ENCODE measurements around the gene IFI27L1.

- TF ChIP-seq, protein P1, sequence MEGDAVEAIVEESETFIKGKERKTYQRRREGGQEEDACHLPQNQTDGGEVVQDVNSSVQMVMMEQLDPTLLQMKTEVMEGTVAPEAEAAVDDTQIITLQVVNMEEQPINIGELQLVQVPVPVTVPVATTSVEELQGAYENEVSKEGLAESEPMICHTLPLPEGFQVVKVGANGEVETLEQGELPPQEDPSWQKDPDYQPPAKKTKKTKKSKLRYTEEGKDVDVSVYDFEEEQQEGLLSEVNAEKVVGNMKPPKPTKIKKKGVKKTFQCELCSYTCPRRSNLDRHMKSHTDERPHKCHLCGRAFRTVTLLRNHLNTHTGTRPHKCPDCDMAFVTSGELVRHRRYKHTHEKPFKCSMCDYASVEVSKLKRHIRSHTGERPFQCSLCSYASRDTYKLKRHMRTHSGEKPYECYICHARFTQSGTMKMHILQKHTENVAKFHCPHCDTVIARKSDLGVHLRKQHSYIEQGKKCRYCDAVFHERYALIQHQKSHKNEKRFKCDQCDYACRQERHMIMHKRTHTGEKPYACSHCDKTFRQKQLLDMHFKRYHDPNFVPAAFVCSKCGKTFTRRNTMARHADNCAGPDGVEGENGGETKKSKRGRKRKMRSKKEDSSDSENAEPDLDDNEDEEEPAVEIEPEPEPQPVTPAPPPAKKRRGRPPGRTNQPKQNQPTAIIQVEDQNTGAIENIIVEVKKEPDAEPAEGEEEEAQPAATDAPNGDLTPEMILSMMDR (IDR thresholded peaks at IDR 0.05; ENCODE audit: extremely low read depth in 1 of 2, insufficient read depth in 1 of 2, low read depth in 1 of 2, low read length in 2 of 2) = no peak
- TF ChIP-seq POLR2A (IDR thresholded peaks at IDR 0.05; ENCODE audit: low read depth, low read length) = no peak
- no peak for TF ChIP-seq MYC (IDR thresholded peaks at IDR 0.05; ENCODE audit: low read depth, low read length)
- TF ChIP-seq EZH2 (IDR thresholded peaks at IDR 0.05; ENCODE audit: borderline replicate concordance, low read depth, low read length, severe bottlenecking) = no peak
- no peak for TF ChIP-seq POLR2AphosphoS5 (IDR thresholded peaks at IDR 0.05; ENCODE audit: insufficient read depth, low read depth, low read length)
- TF ChIP-seq JUN (IDR thresholded peaks at IDR 0.05; ENCODE audit: borderline replicate concordance, insufficient read depth, insufficient read length, low read depth) = no peak
- no peak for TF ChIP-seq MAX (IDR thresholded peaks at IDR 0.05; ENCODE audit: insufficient read depth, insufficient read length)
- TF ChIP-seq FOS (IDR thresholded peaks at IDR 0.05; ENCODE audit: borderline replicate concordance, insufficient read depth, low read length) = no peak
- TF ChIP-seq GATA2 (IDR thresholded peaks at IDR 0.05; ENCODE audit: insufficient read depth, insufficient read length, low read depth, low read length) = no peak
Observed at GRCh38 chr14:94098326-94098992, 17.3 kb downstream of the IFI27L1 start.

All from endothelial cell of umbilical vein (primary cell).